K562 (cell line): ENCODE results near the gene SPHK1. TPM values are rescaled to one million over a fixed set of nuclear protein-coding genes. Genes with fewer than 3 reads are reported as not detected.

ENCODE experiments used
- CBX1 ChIP-seq: sonication (generic); IDR thresholded peaks from 2 replicates; pipeline ENCODE4 v1.6.1; 2016; ENCODE audit warnings: antibody characterized with exemption, low read depth, mild to moderate bottlenecking
- COPS2 ChIP-seq: fragments of 450-650 bp; conservative IDR thresholded peaks from 2 replicates; pipeline ENCODE4 v1.6.1; 2016; ENCODE audit warnings: mild to moderate bottlenecking, moderate library complexity
- CTBP1 ChIP-seq: fragments of 450-650 bp; IDR thresholded peaks from 2 replicates; pipeline ENCODE4 v1.6.1; 2016; ENCODE audit warnings: borderline replicate concordance
- CTCF ChIP-seq, 3 experiments: IDR thresholded peaks in 2 of 3; conservative IDR thresholded peaks in 1 of 3; 2 replicates each; pipeline ENCODE4 v1.5.1; 2011 to 2012; ENCODE audit warnings: low read length in 3 of 3, mild to moderate bottlenecking in 3 of 3, control low read depth in 2 of 3, improper control_type of control experiment in 1 of 3, inconsistent platforms in 1 of 3, low read depth in 1 of 3, mixed read lengths in 1 of 3, moderate library complexity in 1 of 3; ENCODE audit not compliant: insufficient read depth in 2 of 3
- FOXJ2 ChIP-seq: fragments of 200-800 bp; sonication (Bioruptor generic); IDR thresholded peaks from 2 replicates; pipeline ENCODE4 v1.6.1; 2016; ENCODE audit warnings: missing genetic modification characterization, missing compliant biosample characterization
- FUS ChIP-seq: fragments of 200-400 bp; formaldehyde crosslinking; optimal IDR thresholded peaks from 2 replicates; pipeline ENCODE3; 2017; ENCODE audit warnings: low read depth, low read length
- MECOM ChIP-seq: fragments of 250-450 bp; sonication (Bioruptor Pico); IDR thresholded peaks from 2 replicates; pipeline ENCODE4 v1.8.0; 2022; ENCODE audit warnings: inconsistent platforms
- RBFOX2 ChIP-seq: fragments of 200-400 bp; formaldehyde crosslinking; IDR thresholded peaks from 2 replicates; pipeline ENCODE4 v1.6.1; 2017; ENCODE audit warnings: low read depth, mild to moderate bottlenecking, low read length, moderate library complexity
- REST ChIP-seq, 2 experiments: fragments of 450-650 bp; formaldehyde crosslinking in 1 of 2; IDR thresholded peaks; 2 replicates each; pipeline versions ENCODE4 v1.4.0 to v1.6.1; 2014 to 2020; ENCODE audit warnings: mild to moderate bottlenecking in 2 of 2, borderline replicate concordance in 1 of 2, low read depth in 1 of 2
- TEAD1 ChIP-seq, 2 experiments: fragments of 450-650 bp in 1 of 2; sonication (generic) in 1 of 2; formaldehyde crosslinking; IDR thresholded peaks; 2 replicates each; pipeline versions ENCODE4 v1.4.0 to v1.8.0; 2020 to 2022; ENCODE audit warnings: mild to moderate bottlenecking in 2 of 2, missing genetic modification reagents in 1 of 2
- TEAD4 ChIP-seq, 2 experiments: sonication (generic) in 1 of 2; formaldehyde crosslinking in 1 of 2; IDR thresholded peaks; 2 replicates each; pipeline versions ENCODE4 v1.6.1 to v1.8.0; 2012 to 2022; ENCODE audit warnings: borderline replicate concordance in 1 of 2, inconsistent platforms in 1 of 2, low read length in 1 of 2, mild to moderate bottlenecking in 1 of 2, missing genetic modification reagents in 1 of 2
- ZFX ChIP-seq: sonication (generic); formaldehyde crosslinking; IDR thresholded peaks from 2 replicates; pipeline ENCODE4 v1.8.0; 2022; ENCODE audit warnings: mild to moderate bottlenecking, missing genetic modification reagents, moderate library complexity
- ZNF175 ChIP-seq: fragments of 200-800 bp; sonication (Bioruptor generic); IDR thresholded peaks from 2 replicates; pipeline ENCODE4 v1.6.1; 2016; ENCODE audit warnings: low read depth, mild to moderate bottlenecking, missing genetic modification characterization, missing compliant biosample characterization
- ZNF324 ChIP-seq: fragments of 250-450 bp; sonication (Bioruptor Pico); IDR thresholded peaks from 2 replicates; pipeline ENCODE4 v1.4.0; 2020; ENCODE audit warnings: mild to moderate bottlenecking
- ZSCAN32 ChIP-seq: fragments of 450-650 bp; formaldehyde crosslinking; IDR thresholded peaks from 2 replicates; pipeline ENCODE4 v1.4.0; 2020; ENCODE audit warnings: mild to moderate bottlenecking, moderate library complexity
- polyA plus RNA-seq, 8 experiments: library from polyadenylated mRNA; depleted of rRNA in 4 of 8; stranded (reverse) in 5 of 8; unstranded in 3 of 8; fragments of >200 nt; fragmentation: Nextera tagmentation in 2 of 8; fragmentation: Illumina TruSeq in 1 of 8; extraction: Ambion mirVana in 2 of 8; extraction: Trizol in 1 of 8; gene quantifications; 2 replicates each; pipeline versions ENCODE4 v1.2.1 to v1.2.3, GENCODE V29; 2011 to 2014; ENCODE audit warnings: inconsistent platforms in 1 of 8, missing spikeins in 1 of 8
- total RNA-seq, 7 experiments: library from RNA; depleted of rRNA in 6 of 7; stranded (reverse); fragments of >200 nt in 6 of 7; fragmentation: Illumina TruSeq in 2 of 7; extraction: Trizol in 2 of 7; gene quantifications; 2 replicates each; pipeline versions ENCODE4 v1.2.1 to v1.2.3, GENCODE V29; 2011 to 2021; ENCODE audit warnings: low replicate concordance in 1 of 7

SPHK1 gene
- total and polyA plus RNA-seq, 9 of the 15 experiments (the other 6 are each of a cell fraction or from before 2014, with no cell fraction given) = 0.21 to 60.3 (median 14.5) TPM

GRCh38 chr17:76385892-76386786 is 1.7 kb downstream of the SPHK1 start (continued):
- TF ChIP-seq REST (IDR thresholded peaks at IDR 0.05; ENCODE audit: borderline replicate concordance) (peak; percentile 48; the same call in 1 of the 2 replicates), REST (CRISPR knock-in tag; IDR thresholded peaks at IDR 0.05; ENCODE audit: low read depth) (no peak; the same call in 1 of the 2 replicates), TEAD4 (IDR thresholded peaks at IDR 0.05; ENCODE audit: low read length) (0 out of 2 replicates have a peak, but pooled peaks have one; percentile 14), TEAD4 (CRISPR knock-in tag; IDR thresholded peaks at IDR 0.05; ENCODE audit: borderline replicate concordance) (peak; percentile 84), FUS (no peak), ZFX (CRISPR knock-in tag) (peak; percentile 95), CBX1 (peak; percentile 78), CTBP1 (peak; percentile 60; the same call in 1 of the 2 replicates), ZNF175 (CRISPR knock-in tag) (peak; percentile 71), TEAD1 (CRISPR knock-in tag; IDR thresholded peaks at IDR 0.05) (peak in 1 of 2 experiments; percentile 84; a peak in 1 of 4 replicates), RBFOX2 (peak; percentile 87), ZNF324 (0 out of 2 replicates have a peak, but pooled peaks have one; percentile 6), COPS2 (no peak), CTCF (IDR thresholded peaks at IDR 0.05 in 2 of 3, conservative IDR thresholded peaks at IDR 0.05 in 1 of 3; ENCODE audit: insufficient read depth in 2 of 3, low read depth in 1 of 3, low read length in 3 of 3) (peak; percentile 82 to 92 (median 89)), MECOM (CRISPR knock-in tag) (peak; percentile 71), ZSCAN32 (CRISPR knock-in tag) (peak; percentile 4; the same call in 1 of the 2 replicates), FOXJ2 (no peak)
